ENCODE measurements around the gene CYP4F12. TPM values are rescaled to one million over a fixed set of nuclear protein-coding genes. Genes with fewer than 3 reads are reported as not detected.
"Not testable (repeated sequence)": the region's sequence is repeated elsewhere in the genome, so short reads cannot be mapped to it uniquely, and the experiment has no call there.

The CYP4F12 gene
- total RNA-seq, 1 donor from 2014 or later, result not detected

DNA sequence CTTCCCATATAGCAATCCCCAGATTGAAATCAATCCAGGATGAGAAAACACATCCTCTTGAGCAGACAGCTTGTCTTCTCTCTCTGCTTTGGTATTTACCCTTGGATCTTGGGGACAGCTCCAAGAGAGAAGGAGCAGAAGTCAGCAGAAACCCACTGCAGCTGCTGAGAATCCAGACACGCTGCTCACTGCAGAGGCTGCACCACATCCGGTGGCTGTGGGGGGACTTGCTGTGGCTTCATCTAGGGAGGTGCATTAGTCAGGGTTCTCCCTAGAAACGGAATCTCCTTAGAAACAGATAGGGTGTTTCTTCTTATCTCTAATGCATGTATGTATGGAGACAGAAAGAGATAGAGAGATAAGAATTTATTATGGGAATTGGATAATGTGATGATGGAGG, 2.7 kb downstream of the CYP4F12 start:
- Mint-ChIP-seq H3K4me3 (ENCODE audit: unreplicated experiment) (no peak overlapping the region), H3K27me3 (ENCODE audit: low read depth) (no peaks in the 10 kb centered on the region), H3K9me3 (ENCODE audit: low read depth) (peaks cover 22% of the 10 kb centered on the region), H3K4me1 (ENCODE audit: low read depth) (no peaks in the 10 kb centered on the region), H3K36me3 (ENCODE audit: low read depth) (no peaks in the 10 kb centered on the region), H3K27ac (ENCODE audit: unreplicated experiment) (no peak overlapping the region)
- no peak for DNase-seq (ENCODE audit: low spot score)
- TF ChIP-seq, protein P1, sequence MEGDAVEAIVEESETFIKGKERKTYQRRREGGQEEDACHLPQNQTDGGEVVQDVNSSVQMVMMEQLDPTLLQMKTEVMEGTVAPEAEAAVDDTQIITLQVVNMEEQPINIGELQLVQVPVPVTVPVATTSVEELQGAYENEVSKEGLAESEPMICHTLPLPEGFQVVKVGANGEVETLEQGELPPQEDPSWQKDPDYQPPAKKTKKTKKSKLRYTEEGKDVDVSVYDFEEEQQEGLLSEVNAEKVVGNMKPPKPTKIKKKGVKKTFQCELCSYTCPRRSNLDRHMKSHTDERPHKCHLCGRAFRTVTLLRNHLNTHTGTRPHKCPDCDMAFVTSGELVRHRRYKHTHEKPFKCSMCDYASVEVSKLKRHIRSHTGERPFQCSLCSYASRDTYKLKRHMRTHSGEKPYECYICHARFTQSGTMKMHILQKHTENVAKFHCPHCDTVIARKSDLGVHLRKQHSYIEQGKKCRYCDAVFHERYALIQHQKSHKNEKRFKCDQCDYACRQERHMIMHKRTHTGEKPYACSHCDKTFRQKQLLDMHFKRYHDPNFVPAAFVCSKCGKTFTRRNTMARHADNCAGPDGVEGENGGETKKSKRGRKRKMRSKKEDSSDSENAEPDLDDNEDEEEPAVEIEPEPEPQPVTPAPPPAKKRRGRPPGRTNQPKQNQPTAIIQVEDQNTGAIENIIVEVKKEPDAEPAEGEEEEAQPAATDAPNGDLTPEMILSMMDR (IDR thresholded peaks at IDR 0.05), result no peak

DNA sequence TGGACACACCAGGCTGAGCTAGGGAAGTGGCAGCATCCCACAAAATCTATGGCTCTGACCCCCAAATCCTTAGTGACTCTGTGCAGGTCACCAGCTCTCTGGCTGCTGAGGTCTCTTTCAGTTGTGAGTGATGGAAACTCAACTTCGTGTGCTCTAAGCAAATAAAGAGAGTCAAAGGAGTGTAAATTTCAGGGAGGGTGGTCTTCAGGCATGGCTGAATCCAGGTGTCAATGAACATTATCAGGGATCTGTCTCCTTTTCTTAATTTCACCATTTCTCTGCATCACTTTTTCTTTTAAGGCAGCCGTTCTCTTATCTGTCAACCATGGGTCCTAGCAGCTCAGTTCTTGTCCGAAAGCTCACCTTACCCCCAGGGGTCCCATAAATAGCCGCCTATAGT, 6.2 kb downstream of the CYP4F12 start:
- TF ChIP-seq, protein P1 (IDR thresholded peaks at IDR 0.05), result no peak
- Mint-ChIP-seq H3K4me1 (ENCODE audit: low read depth) (no peaks in the 10 kb centered on the region), H3K4me3 (ENCODE audit: unreplicated experiment) (no peak overlapping the region), H3K27ac (ENCODE audit: unreplicated experiment) (no peak overlapping the region), H3K36me3 (ENCODE audit: low read depth) (no peaks in the 10 kb centered on the region), H3K27me3 (ENCODE audit: low read depth) (no peaks in the 10 kb centered on the region), H3K9me3 (ENCODE audit: low read depth) (peaks cover 30% of the 10 kb centered on the region)
- DNase-seq (ENCODE audit: low spot score), result no peak

DNA sequence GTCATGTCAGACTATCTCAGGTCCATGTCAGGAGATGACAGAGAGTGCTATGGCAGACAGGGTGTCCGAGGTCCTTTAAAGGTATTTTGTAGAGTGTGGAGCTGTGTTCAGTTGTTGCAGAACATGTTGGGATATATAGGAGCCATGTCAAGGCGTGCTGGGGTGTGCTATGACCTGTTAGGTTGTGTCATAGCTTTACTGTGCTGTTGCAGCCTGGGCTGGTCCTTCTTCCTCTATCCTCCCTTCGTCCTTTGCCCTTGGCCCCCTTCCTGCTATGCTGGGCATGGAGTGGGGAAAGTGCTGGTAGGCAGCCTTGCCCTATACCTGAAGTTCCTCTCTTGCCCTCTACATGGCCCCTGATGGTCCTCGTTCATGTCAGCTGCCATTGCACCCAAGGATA, 7.0 kb downstream of the CYP4F12 start:
- not testable (repeated sequence) for DNase-seq (ENCODE audit: low spot score); H3K36me3 Mint-ChIP-seq (ENCODE audit: low read depth); H3K27ac Mint-ChIP-seq (ENCODE audit: unreplicated experiment); H3K4me3 Mint-ChIP-seq (ENCODE audit: unreplicated experiment); H3K27me3 Mint-ChIP-seq (ENCODE audit: low read depth); H3K4me1 Mint-ChIP-seq (ENCODE audit: low read depth)
- peaks cover 30% of the 10 kb centered on the region for H3K9me3 Mint-ChIP-seq (ENCODE audit: low read depth)

DNA sequence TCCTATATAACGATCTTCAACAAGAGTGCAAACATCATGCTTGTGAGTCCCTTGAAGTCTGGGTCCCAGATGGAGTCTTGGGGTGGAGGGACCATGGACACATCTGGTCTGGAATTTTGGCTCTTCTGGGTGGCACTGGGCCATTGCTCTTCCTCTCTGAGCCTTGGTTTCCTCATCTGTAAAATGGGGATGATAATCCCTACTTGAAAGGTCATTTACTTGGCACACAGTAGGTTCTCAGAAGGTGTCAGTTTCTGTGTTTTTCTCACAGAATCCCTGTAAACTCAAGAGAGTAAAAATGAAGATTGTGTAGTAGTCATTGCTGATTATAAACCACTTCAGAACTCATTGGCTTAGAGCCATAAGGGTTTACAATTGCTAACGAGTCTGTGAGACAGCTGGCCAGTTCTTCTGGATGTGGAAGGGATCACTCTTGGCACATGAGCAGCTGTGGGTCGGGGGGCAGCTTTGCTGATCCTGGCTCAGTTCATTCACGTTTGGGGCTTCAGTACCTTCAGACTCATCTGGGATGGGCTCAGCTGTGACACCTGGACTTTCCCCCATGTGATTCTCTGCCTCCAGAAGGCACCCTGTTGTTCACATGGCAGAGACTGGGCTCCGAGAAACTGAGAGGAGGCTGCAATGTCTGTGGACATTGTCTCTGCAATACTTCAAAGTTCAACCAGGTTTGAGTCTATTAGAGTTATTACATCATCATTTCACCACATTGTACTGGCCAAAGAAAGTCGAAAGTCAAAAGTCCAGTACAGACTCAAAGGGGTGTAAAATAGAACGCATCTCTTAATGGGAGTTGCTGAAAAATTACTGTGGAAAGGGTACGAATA, 7.8 kb downstream of the CYP4F12 start:
- no peaks in the 10 kb centered on the region for H3K36me3 Mint-ChIP-seq (ENCODE audit: low read depth)
- H3K4me3 Mint-ChIP-seq (ENCODE audit: unreplicated experiment), result no peak overlapping the region
- DNase-seq (ENCODE audit: low spot score), result no peak
- TF ChIP-seq, protein P1 (IDR thresholded peaks at IDR 0.05), result no peak
- peaks cover 33% of the 10 kb centered on the region for H3K9me3 Mint-ChIP-seq (ENCODE audit: low read depth)
- no peaks in the 10 kb centered on the region for H3K27me3 Mint-ChIP-seq (ENCODE audit: low read depth)
- H3K4me1 Mint-ChIP-seq (ENCODE audit: low read depth), result no peaks in the 10 kb centered on the region
- H3K27ac Mint-ChIP-seq (ENCODE audit: unreplicated experiment), result no peak overlapping the region

DNA sequence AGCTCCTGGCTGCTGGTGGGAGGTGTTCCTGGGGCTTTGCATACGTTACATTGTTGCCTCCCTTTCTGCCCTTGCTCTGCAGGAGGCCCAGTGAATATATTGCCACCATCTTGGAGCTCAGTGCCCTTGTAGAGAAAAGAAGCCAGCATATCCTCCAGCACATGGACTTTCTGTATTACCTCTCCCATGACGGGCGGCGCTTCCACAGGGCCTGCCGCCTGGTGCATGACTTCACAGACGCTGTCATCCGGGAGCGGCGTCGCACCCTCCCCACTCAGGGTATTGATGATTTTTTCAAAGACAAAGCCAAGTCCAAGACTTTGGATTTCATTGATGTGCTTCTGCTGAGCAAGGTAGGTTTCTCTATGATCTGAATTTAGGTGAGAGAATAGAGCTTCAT, 10.5 kb downstream of the CYP4F12 start:
- H3K36me3 Mint-ChIP-seq (ENCODE audit: low read depth), result no peaks in the 10 kb centered on the region

More for the DNA sequence above, 10.5 kb downstream of the CYP4F12 start:
- Mint-ChIP-seq H3K27me3 (ENCODE audit: low read depth) (no peaks in the 10 kb centered on the region), H3K9me3 (ENCODE audit: low read depth) (peaks cover 49% of the 10 kb centered on the region), H3K4me1 (ENCODE audit: low read depth) (no peaks in the 10 kb centered on the region), H3K4me3 (ENCODE audit: unreplicated experiment) (no peak overlapping the region), H3K27ac (ENCODE audit: unreplicated experiment) (no peak overlapping the region)
- TF ChIP-seq, protein P1 (IDR thresholded peaks at IDR 0.05), result no peak
- DNase-seq (ENCODE audit: low spot score), result no peak
